ENCODE data around the gene LCN2. TPM values are rescaled to one million over a fixed set of nuclear protein-coding genes. Genes with fewer than 3 reads are reported as not detected.
A peak's percentile ranks its signal among the peaks of the same experiment; 100 is the strongest.

LCN2 gene
- total and polyA plus RNA-seq, 9 of the 15 experiments (the other 6 are each of a cell fraction or from before 2014, with no cell fraction given), result 0.10 to 1.2 (median 0.44) TPM; not detected in 1

GRCh38 chr9:128167209-128167608 is 18.0 kb downstream of the LCN2 start:
- H3K79me2 ChIP-seq (ENCODE audit: control insufficient read depth, insufficient read depth, low read length), result peaks cover 5% of the 10 kb centered on the region; the same call in 1 of the 3 replicates
- peak overlapping the region in 1 of 2 experiments; percentile 2; a peak in 1 of 4 replicates for H3K9ac ChIP-seq (ENCODE audit: insufficient read depth in 1 of 2, low read depth in 2 of 2, low read length in 2 of 2)
- H3K9me3 ChIP-seq (replicated peaks; ENCODE audit: control insufficient read depth, insufficient read depth, low read depth, low read length), result no peaks in the 10 kb centered on the region
- in situ Hi-C loops (cut with MboI) (no loop called here), intact Hi-C loops (cut with micrococcal nuclease) (no loop called here)
- H4K20me1 ChIP-seq (replicated peaks; ENCODE audit: control insufficient read depth, insufficient read depth, low read length), result peaks cover 20% of the 10 kb centered on the region; the same call in 1 of the 2 replicates
- H3K4me3 ChIP-seq, result no peak overlapping the region
- no peak overlapping the region for H3K4me2 ChIP-seq (ENCODE audit: insufficient read depth, low read length)
- POLR2A ChIA-PET, result interaction anchor here (0.6 to 11.0 kb wide), 8 partner anchors 8 to 735 kb away, joined by 3 to 155 read pairs (median 4); no protein-coding TSS in a partner anchor
- no peak for FAIRE-seq
- no TSS peak for BruUV-seq (replicated peaks)
- 0 out of 2 replicates have a peak, but pooled peaks have one; percentile 40 for TF ChIP-seq BCOR (IDR thresholded peaks at IDR 0.05)
- TF ChIP-seq ZNF431 (CRISPR knock-in tag; IDR thresholded peaks at IDR 0.05), result no peak
- peak; percentile 97 for TF ChIP-seq ZFP36 (IDR thresholded peaks at IDR 0.05; ENCODE audit: low read depth, low read length, partially characterized antibody)
- peak; percentile 69 for TF ChIP-seq ZNF436 (CRISPR knock-in tag; IDR thresholded peaks at IDR 0.05)
- no peak for TF ChIP-seq NFATC3 (IDR thresholded peaks at IDR 0.05)
- no peak overlapping the region for H2AFZ ChIP-seq (ENCODE audit: low read depth, low read length)
- H3K27ac ChIP-seq (ENCODE audit: extremely low read depth, low read depth, low read length), result no peak overlapping the region
- no peaks in the 10 kb centered on the region for H3K9me1 ChIP-seq (ENCODE audit: control insufficient read depth, insufficient read depth, low read length)
- no peak for ATAC-seq
- no peak for DNase-seq (ENCODE audit: extremely low read depth in 1 of 4, low spot score in 3 of 4)
- no peaks in the 10 kb centered on the region for H3K27me3 ChIP-seq (ENCODE audit: control insufficient read depth in 2 of 2, insufficient read depth in 2 of 2, low read length in 2 of 2)
- WGBS (ENCODE audit: insufficient coverage, low coverage, missing lambda C conversion rate), result 97% methylated on average over 4 of the region's 4 CpGs
- H3K36me3 ChIP-seq (ENCODE audit: control insufficient read depth, insufficient read depth, low read length), result peaks cover 82% of the 10 kb centered on the region
- peaks cover 0 to 23% of the 10 kb centered on the region in 2 experiments; a peak in 3 of 5 replicates for H3K4me1 ChIP-seq (replicated peaks in 1 of 2; ENCODE audit: control insufficient read depth in 2 of 2, insufficient read depth in 2 of 2, low read length in 2 of 2)
- CTCF ChIA-PET (ENCODE audit: low intra/inter-chr PET ratio), result no interaction called here

GRCh38 chr9:128168731-128169308 is 19.6 kb downstream of the LCN2 start:
- ChIA-PET CTCF (ENCODE audit: low intra/inter-chr PET ratio) (no interaction called here), POLR2A (interaction anchor here (1.0 to 12.6 kb wide), 6 partner anchors 5 to 21 kb away, joined by 3 to 155 read pairs (median 10); partner anchors contain the start of gene BBLN)
- BruUV-seq (replicated peaks), result TSS peak; percentile 50
- H3K9me1 ChIP-seq (ENCODE audit: control insufficient read depth, insufficient read depth, low read length), result no peaks in the 10 kb centered on the region
- peaks cover 9% of the 10 kb centered on the region; the same call in 1 of the 2 replicates for H4K20me1 ChIP-seq (replicated peaks; ENCODE audit: control insufficient read depth, insufficient read depth, low read length)
- intact Hi-C loops (cut with micrococcal nuclease) (no loop called here), in situ Hi-C loops (cut with MboI) (no loop called here)
- ATAC-seq (no peak), FAIRE-seq (no peak), DNase-seq (ENCODE audit: extremely low read depth in 1 of 4, low spot score in 3 of 4) (no peak)
- TF ChIP-seq CHCHD3 (CRISPR knock-in tag; IDR thresholded peaks at IDR 0.05), result no peak
- TF ChIP-seq CXXC5 (CRISPR knock-in tag; IDR thresholded peaks at IDR 0.05), result no peak
- TF ChIP-seq HNRNPLL (IDR thresholded peaks at IDR 0.05; ENCODE audit: low read depth, low read length, poor library complexity, severe bottlenecking), result peak; percentile 12
- H3K36me3 ChIP-seq (ENCODE audit: control insufficient read depth, insufficient read depth, low read length), result peaks cover 77% of the 10 kb centered on the region
- no peaks in the 10 kb centered on the region for H3K79me2 ChIP-seq (ENCODE audit: control insufficient read depth, insufficient read depth, low read length)
- H3K4me3 ChIP-seq, result no peak overlapping the region
- H3K27me3 ChIP-seq (ENCODE audit: control insufficient read depth in 2 of 2, insufficient read depth in 2 of 2, low read length in 2 of 2), result no peaks in the 10 kb centered on the region
- whole genome bisulfite sequencing (ENCODE audit: insufficient coverage, low coverage, missing lambda C conversion rate), result 75% methylated on average over 8 of the region's 8 CpGs
- H2AFZ ChIP-seq (ENCODE audit: low read depth, low read length), result no peak overlapping the region
- no peak overlapping the region for H3K27ac ChIP-seq (ENCODE audit: extremely low read depth, low read depth, low read length)
- no peaks in the 10 kb centered on the region for H3K9me3 ChIP-seq (replicated peaks; ENCODE audit: control insufficient read depth, insufficient read depth, low read depth, low read length)
- peak overlapping the region in 1 of 2 experiments; percentile 5; a peak in 1 of 4 replicates for H3K9ac ChIP-seq (ENCODE audit: insufficient read depth in 1 of 2, low read depth in 2 of 2, low read length in 2 of 2)
- no peak overlapping the region for H3K4me2 ChIP-seq (ENCODE audit: insufficient read depth, low read length)
- H3K4me1 ChIP-seq (replicated peaks in 1 of 2; ENCODE audit: control insufficient read depth in 2 of 2, insufficient read depth in 2 of 2, low read length in 2 of 2), result peaks cover 0 to 16% of the 10 kb centered on the region in 2 experiments; a peak in 3 of 5 replicates
